HepG2 (cell line): Measurements from ENCODE around the gene NXT1. TPM values are rescaled to one million over a fixed set of nuclear protein-coding genes. Genes with fewer than 3 reads are reported as not detected.

Source experiments
- ASH2L ChIP-seq: fragments of 300-600, 200-600 bp; sonication (generic); IDR thresholded peaks from 2 replicates; pipeline ENCODE4 v1.7.0; 2017; ENCODE audit warnings: low read depth, mild to moderate bottlenecking, moderate library complexity, mixed read lengths, low read length; ENCODE audit not compliant: insufficient read length
- BRF2 ChIP-seq: sonication (generic); formaldehyde crosslinking; IDR thresholded peaks from 2 replicates; pipeline ENCODE4 v1.8.1; 2022; ENCODE audit warnings: mild to moderate bottlenecking, missing genetic modification reagents
- EHMT2 ChIP-seq: fragments of 200-600 bp; sonication (generic); IDR thresholded peaks from 2 replicates; pipeline ENCODE4 v1.7.0; 2017; ENCODE audit warnings: antibody characterized with exemption, low read depth, low read length, borderline replicate concordance
- FOSL2 ChIP-seq: sonication (generic); formaldehyde crosslinking; IDR thresholded peaks from 2 replicates; pipeline ENCODE4 v1.4.0; 2020; ENCODE audit warnings: missing genetic modification reagents
- GATAD2A ChIP-seq: IDR thresholded peaks from 2 replicates; pipeline ENCODE4 v1.6.1; 2016
- HDAC1 ChIP-seq: sonication (generic); formaldehyde crosslinking; IDR thresholded peaks from 2 replicates; pipeline ENCODE4 v1.5.1; 2020; ENCODE audit warnings: mild to moderate bottlenecking, missing genetic modification reagents
- HNF4A ChIP-seq: sonication (generic); formaldehyde crosslinking; IDR thresholded peaks from 2 replicates; pipeline ENCODE4 v1.4.0; 2020; ENCODE audit warnings: missing genetic modification reagents
- MBNL3 ChIP-seq: fragments of 250-450 bp; sonication (Bioruptor Pico); conservative IDR thresholded peaks from 2 replicates; pipeline ENCODE4 v1.8.0; 2022; ENCODE audit warnings: mild to moderate bottlenecking, inconsistent platforms
- MIXL1 ChIP-seq: IDR thresholded peaks from 2 replicates; pipeline ENCODE4 v1.6.1; 2016
- PHF20 ChIP-seq: sonication (generic); formaldehyde crosslinking; IDR thresholded peaks from 2 replicates; pipeline ENCODE4 v1.5.0; 2020; ENCODE audit warnings: mild to moderate bottlenecking, missing genetic modification reagents
- SALL2 ChIP-seq: sonication (generic); formaldehyde crosslinking; IDR thresholded peaks from 2 replicates; pipeline ENCODE4 v1.8.1; 2023; ENCODE audit warnings: mild to moderate bottlenecking, missing genetic modification reagents, inconsistent platforms
- SNAPC2 ChIP-seq: sonication (generic); formaldehyde crosslinking; IDR thresholded peaks from 2 replicates; pipeline ENCODE4 v1.8.1; 2022; ENCODE audit warnings: mild to moderate bottlenecking, missing genetic modification reagents
- UBTF ChIP-seq: sonication (generic); formaldehyde crosslinking; IDR thresholded peaks from 2 replicates; pipeline ENCODE4 v1.4.0; 2020; ENCODE audit warnings: mild to moderate bottlenecking, missing genetic modification reagents
- ZBTB46 ChIP-seq: sonication (generic); formaldehyde crosslinking; IDR thresholded peaks from 2 replicates; pipeline ENCODE4 v1.4.0; 2020; ENCODE audit warnings: mild to moderate bottlenecking, missing genetic modification reagents, borderline replicate concordance
- ZKSCAN5 ChIP-seq: sonication (generic); formaldehyde crosslinking; IDR thresholded peaks from 2 replicates; pipeline ENCODE4 v1.5.1; 2020; ENCODE audit warnings: mild to moderate bottlenecking, missing genetic modification reagents
- ZNF160 ChIP-seq: sonication (generic); formaldehyde crosslinking; IDR thresholded peaks from 2 replicates; pipeline ENCODE4 v1.8.0; 2022; ENCODE audit warnings: mild to moderate bottlenecking, inconsistent platforms, missing genetic modification reagents
- ZNF280B ChIP-seq: sonication (generic); formaldehyde crosslinking; IDR thresholded peaks from 2 replicates; pipeline ENCODE4 v1.5.0; 2020; ENCODE audit warnings: missing genetic modification reagents, mild to moderate bottlenecking, borderline replicate concordance
- ZNF350 ChIP-seq: sonication (generic); formaldehyde crosslinking; IDR thresholded peaks from 2 replicates; pipeline ENCODE4 v1.4.0; 2020; ENCODE audit warnings: mild to moderate bottlenecking, low read depth, missing genetic modification reagents, borderline replicate concordance
- ZNF777 ChIP-seq: sonication (generic); formaldehyde crosslinking; IDR thresholded peaks from 2 replicates; pipeline ENCODE4 v1.4.0; 2020; ENCODE audit warnings: missing genetic modification reagents
- ZZZ3 ChIP-seq: sonication (generic); formaldehyde crosslinking; IDR thresholded peaks from 2 replicates; pipeline ENCODE4 v1.4.0; 2020; ENCODE audit warnings: missing genetic modification reagents, mild to moderate bottlenecking, borderline replicate concordance
- polyA plus RNA-seq, 8 experiments: library from polyadenylated mRNA; depleted of rRNA in 3 of 8; stranded (reverse) in 7 of 8; unstranded in 1 of 8; fragments of >200 nt; fragmentation: Illumina TruSeq in 4 of 8; extraction: Trizol in 4 of 8; gene quantifications; 2 replicates each; pipeline versions ENCODE4 v1.2.1 to v1.2.3, GENCODE V29; 2011 to 2016; ENCODE audit warnings: low read depth in 4 of 8, missing spikeins in 1 of 8, mixed read lengths in 1 of 8; ENCODE audit not compliant: insufficient read depth in 1 of 8
- total RNA-seq, 5 experiments: library from RNA; depleted of rRNA; stranded (reverse); fragments of >200 nt; fragmentation: Illumina TruSeq; extraction: Trizol; gene quantifications; 2 replicates each; pipeline ENCODE4 v1.2.3, GENCODE V29; 2016; ENCODE audit warnings: low read depth in 1 of 5
- TF ChIP-seq, protein P1 (sequence below): sonication (generic); formaldehyde crosslinking; IDR thresholded peaks from 2 replicates; pipeline ENCODE4 v1.8.0; 2022; ENCODE audit warnings: missing genetic modification reagents, mild to moderate bottlenecking, borderline replicate concordance

The NXT1 gene
- total and polyA plus RNA-seq, 2 of the 13 experiments (the other 11 are each of a cell fraction or from before 2014, with no cell fraction given): 35.6 to 65.9 TPM

GRCh38 chr20:23357767-23358562, 7.4 kb downstream of the NXT1 start (continued):
- TF ChIP-seq UBTF (CRISPR knock-in tag) (peak; percentile 82), BRF2 (CRISPR knock-in tag) (no peak), ZKSCAN5 (CRISPR knock-in tag) (no peak; the same call in 1 of the 2 replicates), ZNF777 (CRISPR knock-in tag) (no peak; the same call in none of the 2 replicates), FOSL2 (peak; percentile 53; the same call in 1 of the 2 replicates), GATAD2A (CRISPR knock-in tag) (peak; percentile 83), PHF20 (CRISPR knock-in tag) (peak; percentile 95), MIXL1 (CRISPR knock-in tag) (peak; percentile 35; the same call in 1 of the 2 replicates), ZNF280B (CRISPR knock-in tag) (peak; percentile 96; the same call in 1 of the 2 replicates), ASH2L (peak; percentile 96), ZNF160 (CRISPR knock-in tag) (0 out of 2 replicates have a peak, but pooled peaks have one; percentile 86), HNF4A (CRISPR knock-in tag) (0 out of 2 replicates have a peak, but pooled peaks have one; percentile 21), ZNF350 (CRISPR knock-in tag) (peak; percentile 97), MBNL3 (no peak), SALL2 (CRISPR knock-in tag) (peak; percentile 93; the same call in 1 of the 2 replicates), HDAC1 (CRISPR knock-in tag) (peak; percentile 97), SNAPC2 (CRISPR knock-in tag) (0 out of 2 replicates have a peak, but pooled peaks have one; percentile 43), ZZZ3 (peak; percentile 64; the same call in 1 of the 2 replicates), ZBTB46 (CRISPR knock-in tag) (no peak), EHMT2 (no peak)
- TF ChIP-seq, protein P1, sequence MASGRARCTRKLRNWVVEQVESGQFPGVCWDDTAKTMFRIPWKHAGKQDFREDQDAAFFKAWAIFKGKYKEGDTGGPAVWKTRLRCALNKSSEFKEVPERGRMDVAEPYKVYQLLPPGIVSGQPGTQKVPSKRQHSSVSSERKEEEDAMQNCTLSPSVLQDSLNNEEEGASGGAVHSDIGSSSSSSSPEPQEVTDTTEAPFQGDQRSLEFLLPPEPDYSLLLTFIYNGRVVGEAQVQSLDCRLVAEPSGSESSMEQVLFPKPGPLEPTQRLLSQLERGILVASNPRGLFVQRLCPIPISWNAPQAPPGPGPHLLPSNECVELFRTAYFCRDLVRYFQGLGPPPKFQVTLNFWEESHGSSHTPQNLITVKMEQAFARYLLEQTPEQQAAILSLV (CRISPR knock-in tag): peak; percentile 67; the same call in 1 of the 2 replicates
